HG03025 (cell line): ENCODE results near the gene EIF3F.

Experiments used
- ATAC-seq: cut with Tn5 transposase; IDR thresholded peaks from one replicate; pipeline ENCODE4 v1.9.1; 2021; ENCODE audit warnings: mild to moderate bottlenecking, moderate library complexity; ENCODE audit not compliant: unreplicated experiment, low FRiP score

EIF3F gene

GRCh38 chr11:8036002-8036802 is 49.1 kb downstream of the EIF3F start:
- no peak for ATAC-seq

GRCh38 chr11:8036986-8037385 is 49.8 kb downstream of the EIF3F start:
- ATAC-seq: no peak

- ATAC-seq: no peak
Measured at GRCh38 chr11:8038393-8038792, 51.3 kb downstream of the EIF3F start.

GRCh38 chr11:8038811-8039529 is 51.8 kb downstream of the EIF3F start:
- ATAC-seq: no peak

- ATAC-seq: no peak
Measured at GRCh38 chr11:8039530-8040260, 52.6 kb downstream of the EIF3F start.

- ATAC-seq: no peak
Measured at GRCh38 chr11:8040261-8040920, 53.3 kb downstream of the EIF3F start.

GRCh38 chr11:8040921-8041285 is 53.8 kb downstream of the EIF3F start:
- no peak for ATAC-seq

GRCh38 chr11:8041576-8041975 is 54.4 kb downstream of the EIF3F start:
- ATAC-seq: no peak

GRCh38 chr11:8043756-8044155 is 56.6 kb downstream of the EIF3F start:
- no peak for ATAC-seq

- ATAC-seq: no peak
Measured at GRCh38 chr11:8045839-8046238, 58.7 kb downstream of the EIF3F start.

GRCh38 chr11:8047382-8047781 is 60.2 kb downstream of the EIF3F start:
- no peak for ATAC-seq

GRCh38 chr11:8049084-8049483 is 61.9 kb downstream of the EIF3F start:
- ATAC-seq: no peak
